HCT116 (cell line): ENCODE results near the gene KCNJ10. TPM values are rescaled to one million over a fixed set of nuclear protein-coding genes. Genes with fewer than 3 reads are reported as not detected.

Source experiments
- ATAC-seq: fragments of 200-7000 bp; cut with Tn5 transposase; 2 replicates; pipeline ENCODE4 v1.9.1; 2020; ENCODE audit warnings: mild to moderate bottlenecking, moderate library complexity
- BruUV-seq: library from RNA; stranded (reverse); fragments of 400-500 nt; replicated peaks from 2 replicates; lab custom pipeline; 2021; lab: Mats Ljungman, UMichigan
- CTCF ChIA-PET: fragments of 300-600 bp; sonication (Branson Sonifier 250); formaldehyde crosslinking; loops from one replicate; lab custom pipeline; 2021; ENCODE audit warnings: antibody characterized with exemption; lab: Charles Lee
- POLR2A ChIA-PET: fragments of 300-600, 350-600 bp; sonication (Branson Sonifier 250); formaldehyde crosslinking; loops from one replicate; lab custom pipeline; 2021; ENCODE audit warnings: antibody characterized with exemption; lab: Charles Lee
- RAD21 ChIA-PET, 2 experiments: fragments of 300-600 bp; sonication (Branson Sonifier 250); formaldehyde crosslinking; loops; one replicate each; lab custom pipeline; 2023; ENCODE audit warnings: low total read pairs in 2 of 2; ENCODE audit not compliant: uncharacterized antibody in 2 of 2, unreplicated experiment in 2 of 2, low non-redundant PET in 1 of 2; lab: Charles Lee
- DNase-seq: peaks from one replicate; pipeline ENCODE4 v3.0.0-alpha.2; 2010; ENCODE audit warnings: low read depth, low spot score
- H2AFZ ChIP-seq: fragments of 200-600 bp; shearing (Covaris generic), sonication (generic); 2 replicates; pipeline ENCODE4 v1.6.1; 2017; ENCODE audit warnings: low read depth, mixed run types, mixed read lengths, antibody characterized with exemption, low read length; ENCODE audit not compliant: poor library complexity, severe bottlenecking
- H3K27ac ChIP-seq: 2 replicates; pipeline ENCODE4 v1.5.1; 2012; ENCODE audit warnings: low read depth, low read length
- H3K27me3 ChIP-seq: fragments of 200-600 bp; sonication (generic); 2 replicates; pipeline ENCODE4 v1.6.1; 2016; ENCODE audit warnings: mixed run types, low read length, mixed read lengths; ENCODE audit not compliant: insufficient read depth
- H3K36me3 ChIP-seq, 2 experiments: fragments of 200-500 bp in 1 of 2; fragments of 200-600 bp in 1 of 2; sonication (Bioruptor generic) in 1 of 2; sonication (generic) in 1 of 2; 2 replicates each; pipeline versions ENCODE4 v1.5.1 to v1.6.1; 2014 to 2016; ENCODE audit warnings: low read length in 2 of 2, inconsistent platforms in 1 of 2, mixed read lengths in 1 of 2, mixed run types in 1 of 2; ENCODE audit not compliant: insufficient read depth in 2 of 2, control insufficient read depth in 1 of 2
- H3K4me1 ChIP-seq, 2 experiments: fragments of 200-600 bp in 1 of 2; sonication (generic) in 1 of 2; 2 replicates each; pipeline versions ENCODE4 v1.5.1 to v1.6.1; 2012 to 2017; ENCODE audit warnings: low read length in 2 of 2, inconsistent platforms in 1 of 2, mild to moderate bottlenecking in 1 of 2, mixed read lengths in 1 of 2, mixed run types in 1 of 2, moderate library complexity in 1 of 2; ENCODE audit not compliant: insufficient read depth in 2 of 2, control insufficient read depth in 1 of 2
- H3K4me2 ChIP-seq: fragments of 200-600 bp; sonication (generic); 2 replicates; pipeline ENCODE4 v1.6.1; 2017; ENCODE audit warnings: mixed run types, low read length, mixed read lengths
- H3K4me3 ChIP-seq, 2 experiments: fragments of 200-600 bp in 1 of 2; sonication (generic) in 1 of 2; replicated peaks in 1 of 2; 2 replicates each; pipeline ENCODE4 v1.5.1; 2011 to 2016; ENCODE audit warnings: low read length in 2 of 2, control low read depth in 1 of 2, low read depth in 1 of 2, mild to moderate bottlenecking in 1 of 2, mixed read lengths in 1 of 2, mixed run types in 1 of 2
- H3K79me2 ChIP-seq: fragments of 200-600 bp; sonication (generic); 2 replicates; pipeline ENCODE4 v1.6.1; 2017; ENCODE audit warnings: mild to moderate bottlenecking, mixed run types, low read length, moderate library complexity, mixed read lengths; ENCODE audit not compliant: insufficient read depth
- H3K9ac ChIP-seq: fragments of 200-600 bp; sonication (generic); 2 replicates; pipeline ENCODE4 v1.6.1; 2016; ENCODE audit warnings: low read length, mixed read lengths
- H3K9me2 ChIP-seq: fragments of 200-600 bp; sonication (generic), shearing (Covaris generic); 2 replicates; pipeline ENCODE4 v1.6.1; 2017; ENCODE audit warnings: mixed run types, mild to moderate bottlenecking, moderate library complexity; ENCODE audit not compliant: insufficient read depth
- H3K9me3 ChIP-seq, 2 experiments: fragments of 200-500 bp in 1 of 2; fragments of 200-600 bp in 1 of 2; sonication (Bioruptor generic) in 1 of 2; sonication (generic) in 1 of 2; 2 replicates each; pipeline ENCODE4 v1.6.1; 2014 to 2017; ENCODE audit warnings: low read length in 2 of 2, mixed read lengths in 2 of 2, inconsistent platforms in 1 of 2, low read depth in 1 of 2, mild to moderate bottlenecking in 1 of 2, mixed run types in 1 of 2, moderate library complexity in 1 of 2; ENCODE audit not compliant: control insufficient read depth in 1 of 2, insufficient read depth in 1 of 2
- H4K20me1 ChIP-seq: fragments of 200-600 bp; sonication (generic), shearing (Covaris generic); 2 replicates; pipeline ENCODE4 v1.6.1; 2017; ENCODE audit warnings: mixed run types, mild to moderate bottlenecking, moderate library complexity; ENCODE audit not compliant: insufficient read depth
- ATF3 ChIP-seq: IDR thresholded peaks from 2 replicates; pipeline ENCODE4 v1.6.1; 2012
- CBX3 ChIP-seq: IDR thresholded peaks from 2 replicates; pipeline ENCODE4 v1.6.1; 2012; ENCODE audit warnings: low read depth
- CEBPB ChIP-seq: IDR thresholded peaks from 2 replicates; pipeline ENCODE4 v1.6.1; 2012; ENCODE audit warnings: low read depth
- EGR1 ChIP-seq: IDR thresholded peaks from 2 replicates; pipeline ENCODE4 v1.6.1; 2012; ENCODE audit warnings: low read depth
- EZH2phosphoT487 ChIP-seq: fragments of 200-600 bp; IDR thresholded peaks from 2 replicates; pipeline ENCODE4 v1.6.1; 2018; ENCODE audit warnings: antibody characterized with exemption, borderline replicate concordance
- FOSL1 ChIP-seq: IDR thresholded peaks from 2 replicates; pipeline ENCODE4 v1.6.1; 2012; ENCODE audit warnings: low read depth
- JUND ChIP-seq: IDR thresholded peaks from 2 replicates; pipeline ENCODE4 v1.6.1; 2012
- MAX ChIP-seq: IDR thresholded peaks from 2 replicates; pipeline ENCODE4 v1.6.1; 2012
- POLR2AphosphoS5 ChIP-seq: IDR thresholded peaks from 2 replicates; pipeline ENCODE4 v1.6.1; 2011; ENCODE audit warnings: mild to moderate bottlenecking, low read depth, low read length, moderate library complexity
- ZBTB33 ChIP-seq: IDR thresholded peaks from 2 replicates; pipeline ENCODE4 v1.6.1; 2011; ENCODE audit warnings: mild to moderate bottlenecking, low read length, moderate library complexity; ENCODE audit not compliant: insufficient replicate concordance; ENCODE audit errors: extremely low read depth
- ZNF274 ChIP-seq: fragments of 200-500 bp; sonication (Bioruptor generic); IDR thresholded peaks from 2 replicates; pipeline ENCODE4 v1.6.1; 2014; ENCODE audit warnings: mild to moderate bottlenecking, low read depth, low read length, inconsistent platforms
- intact Hi-C: fragments of 100-400 bp; cut with micrococcal nuclease; formaldehyde crosslinking; loops from 2 replicates; pipeline ENCODE4 v1.10.0; 2022
- total RNA-seq: library from RNA; stranded (reverse); gene quantifications from one replicate; pipeline ENCODE4 v1.2.1, GENCODE V29; 2021; ENCODE audit not compliant: unreplicated experiment

Gene KCNJ10
- total RNA-seq, 1 experiment from 2014 or later, result 0.57 TPM

GRCh38 chr1:160069460-160070231, at the start of gene KCNJ10 (continued):
- no peak for TF ChIP-seq FOSL1
- TF ChIP-seq, all 23 proteins: peak for 0

GRCh38 chr1:160118928-160119327, 49.0 kb upstream of the KCNJ10 start:
- Histone ChIP-seq H3K9me2 (no peaks in the 10 kb centered on the region), H2AFZ (no peak overlapping the region), H3K4me1 (peaks cover 0 to 5% of the 10 kb centered on the region in 2 experiments; a peak in 2 of 4 replicates), H3K9me3 (no peaks in the 10 kb centered on the region), H3K4me3 (no peak overlapping the region), H3K27ac (no peak overlapping the region), H3K36me3 (no peaks in the 10 kb centered on the region), H3K9ac (no peak overlapping the region), H3K27me3 (no peaks in the 10 kb centered on the region), H3K4me2 (no peak overlapping the region), H4K20me1 (no peaks in the 10 kb centered on the region), H3K79me2 (no peaks in the 10 kb centered on the region)
- TF ChIP-seq CEBPB, result no peak
- TF ChIP-seq POLR2AphosphoS5, result no peak
- TF ChIP-seq ZNF274, result no peak
- no peak for TF ChIP-seq JUND
- TF ChIP-seq FOSL1, result no peak
- TF ChIP-seq EGR1, result no peak
- no peak for TF ChIP-seq MAX
- no peak for TF ChIP-seq EZH2phosphoT487
- TF ChIP-seq CBX3, result no peak
- no peak for TF ChIP-seq ATF3
- TF ChIP-seq ZBTB33, result no peak
- ChIA-PET RAD21 (no interaction called here), POLR2A (no interaction called here), CTCF (no interaction called here)
- no TSS peak for BruUV-seq
- intact Hi-C loops, result no loop called here
- DNase-seq, result no peak
- no peak for ATAC-seq
